Esophagus muscularis mucosa (tissue), 3 donors: ENCODE data around the gene ANO10.

ENCODE experiments used
- POLR2A ChIP-seq: fragments of 450-650 bp; IDR thresholded peaks from one replicate; pipeline ENCODE4 v1.6.1; 2017; ENCODE audit warnings: antibody characterized with exemption, moderate library complexity, mild to moderate bottlenecking, low read depth
- TF ChIP-seq, protein P1 (sequence below), 3 experiments: fragments of 200-600 bp in 2 of 3; fragments of 450-650 bp in 1 of 3; sonication (generic) in 2 of 3; IDR thresholded peaks; one replicate each; pipeline ENCODE4 v1.5.1; 2017 to 2019; ENCODE audit warnings: antibody characterized with exemption in 3 of 3, mild to moderate bottlenecking in 2 of 3, moderate library complexity in 1 of 3

DNA sequence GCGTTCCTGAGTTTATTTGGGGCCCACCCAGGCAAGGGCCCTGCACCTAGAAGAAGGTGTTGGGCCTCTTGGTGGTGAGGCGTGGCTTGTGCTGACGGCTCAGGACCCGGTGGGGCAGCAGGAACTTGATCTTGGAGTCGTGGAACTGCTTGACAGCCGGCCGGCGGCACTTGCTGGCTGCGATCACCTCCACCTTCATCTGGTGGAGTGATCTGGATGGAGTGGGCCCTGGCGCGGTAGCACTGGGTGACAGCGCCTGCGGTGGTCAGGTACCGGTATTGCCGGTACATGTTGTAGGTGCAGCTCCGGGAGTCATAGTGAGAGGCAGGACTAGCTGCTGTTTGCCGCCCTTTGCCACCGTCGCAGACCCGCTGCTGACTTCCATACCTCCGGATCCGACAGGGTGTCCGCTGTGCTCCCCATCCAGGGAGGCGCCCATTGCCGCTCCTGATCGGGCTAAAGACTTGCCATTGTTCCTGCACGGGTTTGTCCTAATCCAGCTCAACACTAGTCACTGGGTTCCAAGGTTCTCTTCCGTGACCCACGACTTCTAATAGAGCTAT lies 136.8 kb downstream of the ANO10 start:
- TF ChIP-seq, protein P1, sequence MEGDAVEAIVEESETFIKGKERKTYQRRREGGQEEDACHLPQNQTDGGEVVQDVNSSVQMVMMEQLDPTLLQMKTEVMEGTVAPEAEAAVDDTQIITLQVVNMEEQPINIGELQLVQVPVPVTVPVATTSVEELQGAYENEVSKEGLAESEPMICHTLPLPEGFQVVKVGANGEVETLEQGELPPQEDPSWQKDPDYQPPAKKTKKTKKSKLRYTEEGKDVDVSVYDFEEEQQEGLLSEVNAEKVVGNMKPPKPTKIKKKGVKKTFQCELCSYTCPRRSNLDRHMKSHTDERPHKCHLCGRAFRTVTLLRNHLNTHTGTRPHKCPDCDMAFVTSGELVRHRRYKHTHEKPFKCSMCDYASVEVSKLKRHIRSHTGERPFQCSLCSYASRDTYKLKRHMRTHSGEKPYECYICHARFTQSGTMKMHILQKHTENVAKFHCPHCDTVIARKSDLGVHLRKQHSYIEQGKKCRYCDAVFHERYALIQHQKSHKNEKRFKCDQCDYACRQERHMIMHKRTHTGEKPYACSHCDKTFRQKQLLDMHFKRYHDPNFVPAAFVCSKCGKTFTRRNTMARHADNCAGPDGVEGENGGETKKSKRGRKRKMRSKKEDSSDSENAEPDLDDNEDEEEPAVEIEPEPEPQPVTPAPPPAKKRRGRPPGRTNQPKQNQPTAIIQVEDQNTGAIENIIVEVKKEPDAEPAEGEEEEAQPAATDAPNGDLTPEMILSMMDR (IDR thresholded peaks at IDR 0.05) = no peak
- TF ChIP-seq POLR2A = no peak
